Stimulated activated naive CD4-positive, alpha-beta T cell treated with Interleukin-2 at 50 U/mL for 16 hours (primary cell): Measurements from ENCODE around the gene CAMKK1.
"Not testable (repeated sequence)": the region's sequence is repeated elsewhere in the genome, so short reads cannot be mapped to it uniquely, and the experiment has no call there.

Source experiments
- DNase-seq: peaks from one replicate; lab custom pipeline; 2025; lab: John Stamatoyannopoulos, UW

The CAMKK1 gene

DNA sequence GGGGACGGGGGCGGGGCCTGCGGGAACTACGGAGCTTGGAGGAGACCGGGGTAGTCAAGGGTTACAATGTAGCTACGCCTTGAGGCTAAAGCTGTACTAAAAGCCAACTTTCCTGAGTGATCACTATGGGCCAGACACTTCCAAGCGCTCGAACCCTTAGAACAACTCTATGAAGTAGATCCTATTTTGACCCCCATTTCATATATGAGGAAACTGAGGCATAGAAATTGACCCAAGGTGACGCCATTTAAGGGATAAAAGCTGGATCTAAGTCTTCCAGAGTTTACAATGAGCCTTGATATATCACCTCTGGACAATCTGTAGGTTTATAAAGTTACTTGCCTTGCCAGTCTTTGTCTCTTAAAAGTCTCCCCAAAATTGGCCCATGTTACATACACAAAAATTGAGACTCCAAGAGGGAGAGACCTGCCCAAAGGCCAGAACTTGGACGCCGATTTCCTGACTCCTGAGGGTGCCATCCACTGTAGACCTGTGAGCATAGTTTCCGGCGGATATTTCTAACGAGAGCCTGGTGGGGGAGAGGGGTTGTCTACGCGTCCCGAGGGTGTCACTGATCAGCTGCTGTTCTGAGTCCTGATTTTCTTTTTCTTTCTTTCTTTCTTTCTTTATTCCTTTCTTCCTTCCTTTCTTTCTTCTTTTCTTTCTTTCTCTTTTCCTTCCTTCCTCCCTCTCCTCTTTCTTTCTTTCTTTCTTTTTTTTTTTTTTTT, 46.3 kb downstream of the CAMKK1 start:
- DNase-seq, result no peak

DNA sequence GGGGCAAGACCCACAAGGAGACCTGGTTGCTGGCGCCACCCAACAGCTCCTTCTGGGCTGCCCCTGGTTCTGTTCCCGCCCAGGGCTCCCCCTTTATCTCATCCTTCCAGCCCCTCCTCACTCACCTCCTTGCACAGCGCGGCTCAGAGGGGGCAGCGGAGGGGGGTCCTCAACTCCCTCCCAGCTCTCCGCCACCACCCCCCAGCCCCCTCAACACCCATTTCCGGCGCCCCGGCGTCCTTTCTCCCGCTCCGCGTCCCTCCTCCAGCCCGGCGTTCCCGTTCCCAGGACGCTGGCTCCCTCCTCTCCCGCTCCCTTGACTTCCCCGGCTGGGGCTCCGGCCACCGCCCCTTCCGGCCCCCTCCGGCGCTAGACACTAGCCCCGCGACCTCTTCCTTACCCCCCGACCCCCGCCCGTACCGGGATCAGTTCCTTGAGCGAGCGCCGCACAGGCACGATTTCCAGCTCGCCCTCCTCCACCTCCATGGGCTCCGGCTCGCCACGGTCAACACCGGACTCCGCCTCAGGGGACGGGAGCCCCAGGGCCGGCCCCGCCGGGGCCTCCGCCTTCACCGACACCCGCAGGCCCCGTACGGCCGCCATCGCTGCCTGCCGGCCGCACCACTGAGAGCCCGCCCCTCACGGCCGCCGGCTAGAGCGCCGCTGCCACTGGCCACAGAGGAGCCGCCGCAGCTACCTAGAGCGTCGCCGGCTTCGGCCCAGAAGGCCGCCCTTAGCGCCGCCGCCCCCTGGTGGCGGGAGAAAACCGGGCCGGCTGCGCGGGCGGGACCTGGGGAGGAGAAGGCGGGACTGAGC, 47.0 kb downstream of the CAMKK1 start, which contains the start of gene NCBP3:
Gene NCBP3, minus strand, starts transcription at position 626 of the 816 bp plus-strand sequence. Its CDS starts 23 bp downstream, at position 603.
- peak; percentile 89 for DNase-seq

DNA sequence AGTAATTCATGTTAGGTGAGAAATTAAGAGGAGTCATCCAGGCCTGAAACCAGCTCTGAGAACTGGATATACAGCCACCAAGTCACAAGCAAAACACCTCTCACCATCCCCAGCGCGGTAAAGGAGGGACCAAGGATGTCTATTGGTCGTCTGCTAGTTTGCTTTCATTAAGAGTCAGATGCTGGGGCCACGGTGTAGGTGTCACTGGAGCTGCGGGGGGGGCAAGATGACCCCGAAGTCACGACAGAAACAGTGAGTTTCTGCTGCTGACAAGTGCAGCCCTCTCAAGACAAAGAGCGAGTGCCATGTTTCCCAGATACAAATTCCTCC, 47.6 kb downstream of the CAMKK1 start:
- DNase-seq, result peak; percentile 47

DNA sequence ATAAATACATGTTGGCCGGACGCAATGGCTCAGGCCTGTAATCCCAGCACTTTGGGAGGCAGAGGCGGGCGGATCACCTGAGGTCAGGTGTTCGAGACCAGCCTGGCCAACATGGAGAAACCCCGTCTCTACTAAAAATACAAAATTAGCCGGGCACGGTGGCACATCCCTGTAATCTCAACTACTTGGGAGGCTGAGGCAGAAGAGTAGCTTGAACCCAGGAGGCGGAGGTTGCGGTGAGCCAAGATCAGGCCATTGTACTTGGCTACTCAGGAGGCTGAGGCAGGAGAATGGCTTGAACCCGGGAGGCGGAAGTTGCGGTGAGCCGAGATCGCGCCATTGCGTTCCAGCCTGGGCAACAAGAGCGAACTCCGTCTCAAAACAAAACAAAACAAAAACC, 48.3 kb downstream of the CAMKK1 start:
- not testable (repeated sequence) for DNase-seq

DNA sequence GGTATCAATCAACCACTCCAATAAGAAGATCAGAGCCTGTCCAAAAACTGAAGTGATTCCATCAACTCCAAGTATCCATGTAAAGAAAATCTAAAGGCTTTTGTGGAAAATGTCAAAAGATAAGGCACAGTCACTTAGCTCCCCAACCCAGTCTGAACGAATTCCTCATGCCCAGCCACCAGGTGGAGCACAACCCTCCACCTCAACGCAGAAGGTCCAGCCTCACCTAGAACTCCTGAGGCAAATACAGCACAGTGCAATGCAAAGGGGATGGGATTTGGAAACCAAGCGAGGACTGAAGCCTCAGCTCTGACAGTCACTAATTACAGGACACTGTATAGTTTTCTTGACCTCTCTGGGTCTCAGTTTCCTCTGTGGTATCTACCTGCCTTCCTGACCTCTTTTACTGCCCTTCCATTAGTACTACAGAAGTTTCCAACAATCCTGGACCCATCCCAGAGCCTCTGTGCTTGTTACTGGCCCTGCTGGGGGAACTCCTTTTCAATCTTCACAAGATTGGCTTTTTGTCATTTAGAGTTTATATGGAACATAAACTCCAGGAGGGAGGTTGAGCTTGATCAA, 48.8 kb downstream of the CAMKK1 start:
- DNase-seq, result peak; percentile 38

DNA sequence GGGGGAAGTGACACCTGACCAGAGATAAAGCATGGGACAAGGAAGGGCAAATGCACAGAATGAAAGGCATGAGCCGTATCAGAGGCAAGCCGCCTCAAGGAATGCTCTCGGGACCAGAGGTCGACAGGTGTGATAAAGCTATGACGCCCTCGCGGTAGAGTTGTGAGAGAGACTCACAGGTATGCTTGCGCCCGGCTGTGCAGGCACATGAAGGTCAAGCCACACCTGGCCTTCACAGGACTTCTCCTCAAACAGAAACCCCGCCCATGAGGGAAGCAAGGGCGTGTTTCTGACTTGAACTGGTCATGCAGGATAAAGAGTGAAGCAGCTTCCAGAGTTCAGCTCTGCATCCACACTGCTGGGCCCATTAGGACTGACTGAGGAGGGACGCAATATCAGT, 54.6 kb downstream of the CAMKK1 start:
- no peak for DNase-seq

DNA sequence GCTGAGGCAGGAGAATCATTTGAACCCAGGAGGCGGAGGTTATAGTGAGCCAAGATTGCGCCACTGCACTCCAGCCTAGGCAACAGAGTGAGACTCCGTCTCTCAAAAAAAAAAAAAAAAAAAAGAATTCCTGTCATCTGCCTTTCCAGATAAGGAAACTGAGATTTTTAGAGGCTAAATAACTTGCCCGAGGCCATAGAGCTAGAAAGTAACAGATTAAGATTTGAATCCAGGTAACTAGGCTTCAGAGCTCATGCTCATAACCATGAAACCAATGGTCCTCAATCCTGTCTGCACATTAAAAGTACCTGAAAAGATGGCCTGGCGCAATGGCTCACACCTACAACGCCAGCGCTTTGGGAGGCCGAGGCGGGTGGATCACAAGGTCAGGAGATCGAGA, 56.3 kb downstream of the CAMKK1 start:
- no peak for DNase-seq

DNA sequence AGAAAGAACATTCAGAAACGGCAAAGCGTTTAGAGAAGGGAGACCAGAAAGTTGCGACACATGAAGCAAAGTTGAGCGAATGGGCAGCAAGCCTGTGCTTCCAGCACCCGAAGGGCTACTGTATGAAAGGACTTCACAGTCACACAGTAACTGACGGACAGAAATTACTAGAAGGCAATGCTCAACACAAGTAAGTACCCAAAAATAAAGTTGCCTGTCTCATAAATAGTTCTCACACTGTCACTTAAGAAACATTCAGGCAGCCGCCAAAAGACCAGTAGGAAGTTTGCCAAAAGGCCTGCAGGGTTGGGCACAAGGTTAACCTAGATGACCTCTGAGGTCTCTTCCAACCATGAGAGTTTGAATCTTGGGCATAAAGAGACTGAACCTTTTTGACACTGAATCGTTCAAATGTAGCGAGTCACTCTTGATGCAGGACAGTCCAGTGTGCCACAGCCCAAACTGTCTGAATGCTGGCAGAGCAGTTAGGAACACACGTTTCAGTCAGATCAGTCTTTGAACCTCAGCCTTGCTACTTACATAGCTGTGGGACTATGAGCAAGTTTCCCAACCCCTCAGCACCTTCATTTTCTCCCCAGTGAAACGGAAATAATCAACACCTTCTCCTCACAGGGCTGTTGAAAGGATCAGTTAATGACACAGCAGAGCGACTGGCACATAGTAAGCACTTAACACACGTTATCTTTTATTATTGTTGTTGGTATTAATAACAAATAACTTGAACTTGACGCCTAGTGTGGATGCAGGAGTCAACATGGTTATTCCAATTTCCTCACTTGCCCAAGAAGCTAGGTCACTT, 57.2 kb downstream of the CAMKK1 start:
- DNase-seq, result no peak

DNA sequence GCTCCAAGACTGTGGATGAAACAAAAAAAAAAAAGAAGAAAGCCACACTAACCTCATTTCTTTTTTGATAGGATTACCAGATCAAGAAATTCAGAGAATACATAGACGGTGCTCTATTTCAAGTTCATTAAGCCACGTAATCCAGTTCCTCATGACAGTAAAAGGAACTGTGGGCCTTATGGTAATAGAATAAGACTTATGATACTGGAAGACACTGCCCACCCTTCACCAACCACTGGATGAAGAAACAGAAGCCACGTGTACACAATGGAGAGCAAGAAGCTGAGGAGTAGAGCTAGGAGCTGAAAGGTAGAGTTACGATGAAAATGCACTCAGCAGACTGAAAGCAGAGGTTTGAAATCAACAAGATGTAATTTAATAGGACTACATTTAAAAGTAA, 58.0 kb downstream of the CAMKK1 start:
- no peak for DNase-seq

DNA sequence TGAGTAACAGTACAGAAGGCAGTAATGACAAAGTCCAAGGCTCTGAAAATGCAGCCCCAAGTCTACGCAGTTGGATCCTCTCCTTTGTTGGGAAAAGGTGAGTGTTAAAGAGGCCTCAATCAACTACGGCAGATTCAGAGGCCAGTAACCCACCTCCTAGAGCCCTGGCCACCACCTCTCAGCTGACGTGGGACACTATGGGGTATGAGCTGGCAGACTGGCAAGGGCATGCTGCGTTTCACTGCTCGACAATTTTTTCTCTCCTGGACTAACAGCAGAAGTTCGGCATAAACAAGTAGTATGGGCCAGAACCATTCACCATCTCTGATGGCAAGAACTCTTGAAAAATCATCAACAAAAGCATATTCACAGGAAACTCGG, 64.0 kb downstream of the CAMKK1 start:
- DNase-seq, result no peak

DNA sequence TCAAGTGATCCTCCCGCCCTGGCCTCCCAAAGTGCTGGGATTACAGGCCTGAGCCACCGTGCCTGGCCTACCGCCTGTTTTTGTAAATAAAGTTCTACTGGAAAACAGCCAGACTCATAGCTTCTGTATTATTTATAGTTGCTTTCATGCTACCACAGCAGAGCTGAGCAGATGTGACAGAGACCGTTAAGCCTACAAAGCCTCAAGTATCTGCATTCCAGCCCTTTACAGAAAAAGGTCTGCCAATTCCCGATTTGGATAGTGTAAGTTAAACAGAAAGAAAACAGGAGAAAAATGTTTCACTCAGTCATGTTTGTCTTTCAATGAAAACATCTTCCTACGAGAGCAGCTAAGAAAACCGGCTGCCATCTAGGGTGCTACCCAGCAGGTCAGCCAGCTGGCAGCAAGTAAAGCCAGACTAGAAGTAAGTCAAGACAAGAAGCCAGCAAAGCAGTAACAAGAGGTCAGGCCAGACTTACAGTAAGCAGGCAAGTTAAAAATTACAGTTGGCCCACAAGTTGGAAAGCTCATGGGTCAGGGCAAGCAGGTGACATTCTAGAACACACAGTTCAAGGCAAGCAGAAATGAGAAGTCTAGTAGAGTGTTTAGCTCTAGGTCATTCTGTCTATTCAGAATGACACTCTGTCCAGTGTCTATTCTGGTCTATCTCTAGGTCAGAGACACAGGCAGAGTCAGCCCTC, 64.6 kb downstream of the CAMKK1 start:
- no peak for DNase-seq

DNA sequence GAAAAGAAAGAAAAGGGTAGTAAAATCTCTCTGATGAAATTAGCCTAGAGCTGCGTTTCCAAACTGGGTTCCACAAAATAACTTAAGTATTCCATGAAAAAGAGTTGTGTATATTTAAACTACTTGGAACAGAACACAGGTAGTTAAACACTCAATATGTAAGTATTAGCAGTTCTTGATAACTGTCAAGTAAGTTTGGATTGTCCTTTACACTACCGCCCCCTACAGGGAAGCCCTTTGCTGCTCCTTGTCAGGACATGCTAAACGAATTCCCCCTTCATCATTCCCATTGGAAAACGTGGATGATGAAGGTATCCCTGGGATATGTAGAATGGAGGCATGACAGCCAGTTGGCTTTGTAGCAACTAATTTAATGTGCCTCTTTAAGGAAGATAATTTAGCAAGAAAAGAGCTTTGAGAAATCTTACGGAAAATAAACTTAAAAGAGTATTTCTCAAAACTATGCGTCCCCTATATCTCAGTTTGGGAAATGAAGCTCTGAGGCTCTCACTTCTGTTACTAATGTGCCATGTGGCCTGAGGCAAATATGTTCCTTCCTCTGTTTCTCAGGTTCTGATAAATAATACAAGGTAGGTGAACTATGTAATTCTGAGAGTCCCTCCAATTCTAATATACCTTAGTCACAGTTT, 65.6 kb downstream of the CAMKK1 start:
- DNase-seq, result peak; percentile 60

DNA sequence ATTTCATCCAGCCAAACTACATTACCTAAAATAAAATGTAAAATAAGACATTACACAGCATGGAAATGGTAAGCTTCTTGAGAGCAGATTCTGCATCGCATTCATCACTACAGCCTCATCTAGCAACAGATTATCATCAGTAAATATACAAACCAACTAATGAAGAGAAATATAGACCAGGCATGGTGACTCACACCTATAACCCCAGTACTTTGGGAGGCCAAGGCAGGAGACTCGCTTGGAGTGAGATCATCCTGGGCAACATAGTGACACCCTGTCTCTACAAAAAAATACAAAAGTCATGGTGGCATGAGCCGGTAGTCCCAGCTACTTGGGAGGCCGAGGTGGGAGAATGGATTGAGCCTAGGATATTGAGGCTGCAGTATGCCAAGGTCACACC, 66.7 kb downstream of the CAMKK1 start:
- no peak for DNase-seq

DNA sequence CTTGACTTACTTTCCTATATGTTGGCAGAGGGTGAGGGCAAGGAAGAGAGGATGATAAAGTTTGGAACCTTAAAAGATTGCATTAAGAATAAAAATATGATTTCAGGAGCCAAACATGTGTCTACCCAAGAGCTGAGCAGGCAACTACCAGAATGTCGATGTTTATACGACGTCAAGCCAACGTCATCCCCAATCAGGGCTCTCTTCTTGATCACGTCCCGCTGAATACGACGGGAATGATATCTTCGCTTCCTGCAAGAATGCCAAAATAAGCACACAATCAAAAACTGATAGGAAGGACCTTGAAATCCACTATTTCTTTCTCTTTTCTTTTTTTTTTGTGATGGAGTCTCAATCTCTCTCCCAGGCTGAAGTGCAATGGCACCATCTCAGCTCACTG, 71.8 kb downstream of the CAMKK1 start:
- no peak for DNase-seq

DNA sequence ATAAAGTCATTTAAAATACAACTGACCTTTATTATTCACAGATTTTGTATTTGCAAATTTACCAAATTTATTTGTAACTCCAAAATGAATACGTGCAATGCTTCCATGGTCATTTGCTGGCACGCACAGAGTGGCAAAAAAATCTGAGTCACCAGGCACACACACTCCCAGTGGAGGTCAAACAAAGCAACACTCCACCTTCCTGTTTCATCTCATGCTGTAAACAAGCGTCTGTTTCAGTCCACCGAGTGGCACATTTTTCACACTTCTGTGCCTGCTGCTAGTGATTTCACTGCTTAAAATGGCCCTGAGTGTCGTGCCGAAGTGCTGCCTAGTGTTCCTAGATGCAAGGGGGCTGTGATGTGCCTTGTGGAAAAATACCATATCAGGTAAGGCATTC, 74.1 kb downstream of the CAMKK1 start:
- no peak for DNase-seq

DNA sequence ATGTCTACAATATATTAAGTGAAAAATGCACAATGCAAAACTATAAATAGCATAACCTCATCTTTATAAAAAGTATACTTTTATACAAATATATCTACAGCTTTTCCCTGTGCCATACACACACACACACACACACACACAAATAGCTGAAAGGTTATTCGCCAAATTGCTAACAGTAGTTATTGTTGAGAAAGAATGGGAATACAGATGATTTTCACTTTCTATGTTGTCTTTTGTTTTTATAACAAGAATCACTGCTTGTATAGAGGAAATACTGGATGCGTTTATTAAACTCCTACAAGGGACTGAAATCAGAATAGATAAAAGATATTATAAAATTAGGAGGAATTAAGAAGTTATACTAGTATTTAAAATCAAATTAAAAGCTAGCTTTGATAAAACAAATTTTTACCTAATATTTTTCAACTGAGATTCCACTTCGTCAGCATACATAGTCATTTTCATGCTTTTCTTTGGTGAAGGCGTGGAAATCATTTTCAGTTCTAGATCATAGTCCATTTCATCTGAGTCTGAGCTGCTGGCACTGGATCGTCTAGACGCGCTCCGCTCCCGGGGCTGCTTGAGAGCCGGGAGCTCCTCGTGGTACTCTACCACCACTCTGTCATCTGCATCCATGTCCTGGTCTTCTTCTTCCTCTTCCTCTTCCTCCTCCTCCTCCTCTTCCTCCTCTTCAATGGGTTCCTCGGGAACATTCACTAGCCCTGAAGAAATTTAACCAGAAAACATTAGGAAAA, 74.8 kb downstream of the CAMKK1 start:
- no peak for DNase-seq

DNA sequence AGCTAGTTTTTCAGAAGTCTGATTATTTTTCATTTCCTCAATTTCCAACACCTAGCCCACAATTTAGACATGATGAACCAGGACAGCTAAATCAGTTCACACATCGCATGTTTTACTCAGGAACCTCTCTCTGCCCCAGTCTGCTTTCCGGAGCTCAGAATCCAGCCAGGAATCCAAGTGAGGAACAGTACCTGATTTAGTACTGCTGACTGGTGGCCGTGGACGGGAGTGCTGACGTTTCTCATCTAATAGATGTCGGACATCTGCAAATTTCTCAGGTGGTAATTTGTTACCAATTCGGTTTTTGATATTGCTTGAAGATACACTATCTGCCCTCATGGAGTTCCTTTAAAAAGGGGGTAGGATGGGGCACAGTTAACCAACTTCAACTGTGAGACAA, 76.9 kb downstream of the CAMKK1 start:
- DNase-seq, result no peak

DNA sequence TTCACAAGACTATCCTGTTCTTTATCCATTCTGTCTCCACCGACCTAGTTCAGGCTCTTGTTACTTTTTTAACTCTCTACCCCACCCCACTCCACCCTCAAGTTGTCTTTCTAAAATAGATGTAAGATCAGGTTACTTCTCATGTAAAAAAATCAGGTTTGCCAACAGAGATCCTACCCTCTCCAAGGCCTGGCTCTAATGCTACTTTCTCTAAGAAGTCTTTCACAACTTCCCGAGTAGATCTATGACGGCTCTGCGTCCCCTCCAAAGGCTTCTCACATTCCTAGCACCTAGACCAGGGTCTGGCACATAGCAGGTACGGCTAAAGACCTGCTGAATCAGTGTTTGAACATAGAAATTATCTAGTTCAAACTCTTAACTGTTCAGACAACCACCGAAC, 77.7 kb downstream of the CAMKK1 start:
- DNase-seq, result no peak

DNA sequence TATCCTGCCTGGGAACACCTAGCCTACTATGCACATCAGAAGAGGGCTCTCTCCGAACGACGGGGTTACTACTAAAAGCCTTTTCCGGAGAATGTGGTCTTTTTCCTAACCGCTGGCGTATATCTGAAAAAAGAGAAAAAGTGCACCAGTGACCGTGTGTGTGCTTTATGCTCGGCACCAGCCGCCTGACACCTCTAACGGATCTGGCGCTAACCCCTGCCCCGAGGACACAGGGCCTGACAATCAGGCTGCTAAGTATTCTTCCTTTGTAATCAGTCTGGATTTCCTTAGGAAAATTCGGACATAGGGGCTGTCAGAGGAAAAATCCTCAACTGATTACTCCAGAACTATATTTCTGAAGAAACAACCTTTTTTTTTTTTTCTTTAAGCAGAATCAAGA, 78.5 kb downstream of the CAMKK1 start:
- no peak for DNase-seq

DNA sequence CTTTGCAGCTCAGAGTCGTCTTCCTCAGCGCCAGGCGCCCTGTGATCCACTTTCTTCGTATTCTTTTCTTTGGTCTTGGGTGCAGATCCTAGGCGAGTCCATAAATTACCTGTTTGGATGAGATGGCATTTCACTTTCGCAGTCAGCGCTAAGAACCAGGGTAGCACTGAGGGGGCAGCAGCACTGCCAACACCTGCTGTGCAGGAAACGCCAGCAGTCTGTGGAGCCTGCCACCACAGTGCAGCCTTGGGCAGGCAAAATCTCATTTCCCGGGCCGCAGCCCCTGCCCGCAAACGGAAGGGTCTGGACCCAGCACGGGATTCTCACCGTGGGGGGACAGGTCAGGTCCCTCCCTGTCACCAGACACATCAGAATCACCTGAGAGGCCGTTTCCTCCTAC, 79.7 kb downstream of the CAMKK1 start:
- no peak for DNase-seq

DNA sequence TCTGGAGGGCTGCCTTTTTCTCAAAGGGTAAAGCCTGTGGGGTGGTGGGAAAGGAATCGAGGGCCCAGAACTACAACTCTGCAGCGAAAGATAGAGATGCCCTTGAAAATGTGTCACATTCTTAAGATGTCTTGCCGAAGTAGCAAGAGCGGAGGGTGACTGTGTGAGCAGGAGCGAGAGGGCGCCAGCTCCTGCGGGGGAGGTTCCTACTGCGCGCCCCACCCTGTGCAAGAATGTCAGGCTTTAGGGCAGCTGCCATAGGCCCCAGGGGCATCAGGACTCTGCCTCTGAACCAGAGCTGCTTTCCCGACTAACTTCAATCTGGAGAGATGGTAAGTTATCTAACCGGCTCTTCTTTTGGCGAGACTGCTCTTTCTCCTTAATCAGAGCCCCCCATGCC, 80.1 kb downstream of the CAMKK1 start:
- no peak for DNase-seq
